ENCODE results near the gene TOP3B. TPM values are rescaled to one million over a fixed set of nuclear protein-coding genes. Genes with fewer than 3 reads are reported as not detected.

Gene TOP3B, protein sequence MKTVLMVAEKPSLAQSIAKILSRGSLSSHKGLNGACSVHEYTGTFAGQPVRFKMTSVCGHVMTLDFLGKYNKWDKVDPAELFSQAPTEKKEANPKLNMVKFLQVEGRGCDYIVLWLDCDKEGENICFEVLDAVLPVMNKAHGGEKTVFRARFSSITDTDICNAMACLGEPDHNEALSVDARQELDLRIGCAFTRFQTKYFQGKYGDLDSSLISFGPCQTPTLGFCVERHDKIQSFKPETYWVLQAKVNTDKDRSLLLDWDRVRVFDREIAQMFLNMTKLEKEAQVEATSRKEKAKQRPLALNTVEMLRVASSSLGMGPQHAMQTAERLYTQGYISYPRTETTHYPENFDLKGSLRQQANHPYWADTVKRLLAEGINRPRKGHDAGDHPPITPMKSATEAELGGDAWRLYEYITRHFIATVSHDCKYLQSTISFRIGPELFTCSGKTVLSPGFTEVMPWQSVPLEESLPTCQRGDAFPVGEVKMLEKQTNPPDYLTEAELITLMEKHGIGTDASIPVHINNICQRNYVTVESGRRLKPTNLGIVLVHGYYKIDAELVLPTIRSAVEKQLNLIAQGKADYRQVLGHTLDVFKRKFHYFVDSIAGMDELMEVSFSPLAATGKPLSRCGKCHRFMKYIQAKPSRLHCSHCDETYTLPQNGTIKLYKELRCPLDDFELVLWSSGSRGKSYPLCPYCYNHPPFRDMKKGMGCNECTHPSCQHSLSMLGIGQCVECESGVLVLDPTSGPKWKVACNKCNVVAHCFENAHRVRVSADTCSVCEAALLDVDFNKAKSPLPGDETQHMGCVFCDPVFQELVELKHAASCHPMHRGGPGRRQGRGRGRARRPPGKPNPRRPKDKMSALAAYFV
- total RNA-seq = 20.0 and 29.3 TPM in 2 replicates

DNA sequence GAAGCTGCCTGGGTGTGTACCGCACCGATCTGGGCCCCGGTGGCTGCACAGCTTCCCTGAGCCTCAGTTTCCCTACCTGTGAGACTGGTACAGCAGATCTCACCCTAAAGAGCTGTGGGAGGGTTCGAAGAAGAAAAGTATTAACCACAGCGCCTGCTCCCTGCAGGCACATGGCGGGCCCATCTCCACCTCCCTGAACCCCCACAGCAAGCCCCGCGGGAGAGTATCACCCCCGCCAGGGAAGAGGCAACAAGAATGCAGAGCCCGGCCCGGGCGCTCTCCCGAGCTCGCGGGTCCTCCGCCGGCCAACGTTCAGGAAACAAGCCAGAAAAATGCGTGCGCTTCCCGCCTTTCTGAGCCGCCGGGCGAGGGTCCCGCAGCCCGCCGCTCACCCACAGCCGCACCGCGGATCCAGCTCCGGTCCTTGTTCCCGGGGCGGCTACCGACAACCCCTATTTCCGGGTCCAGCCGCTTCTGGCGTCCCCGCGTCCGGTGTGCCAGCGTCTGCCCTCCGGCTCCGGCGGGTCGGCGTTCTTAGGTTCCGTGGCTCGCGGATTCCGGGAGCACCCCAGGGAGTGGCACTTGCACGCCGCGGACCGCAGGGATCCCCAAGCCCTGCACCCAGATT is at the start of gene TOP3B:
Gene TOP3B (minus strand): TSS at position 450 of the 628 bp plus-strand sequence. CDS start 7,078 bp downstream, outside the sequence.

GRCh38 chr22:21952586-21953571 is 29.7 kb downstream of the TOP3B start, which contains the start of gene PPM1F:
TSS of gene PPM1F (minus strand) at chr22:21952848. CDS start at chr22:21946048, 6,800 bp downstream.

Other genes starting within 250 kb of the TOP3B start
- 0.22 and 0.50 TPM in 2 replicates for gene YPEL1, start 247.0 kb downstream of the TOP3B start, total RNA-seq
- gene MAPK1, start 115.1 kb downstream of the TOP3B start, total RNA-seq = 75.9 and 98.1 TPM in 2 replicates
- 48.1 and 54.5 TPM in 2 replicates for gene PPM1F, start 29.9 kb downstream of the TOP3B start, total RNA-seq